Activated B cell treated with CpG ODN at 0.5 μM for 24 hours (primary cell): ENCODE measurements around the gene AADACL4. TPM values are rescaled to one million over a fixed set of nuclear protein-coding genes. Genes with fewer than 3 reads are reported as not detected.

Experiments used
- ATAC-seq: fragments of 200-7000 bp; cut with Tn5 transposase; one replicate; pipeline ENCODE4 v1.10.0; 2021; ENCODE audit warnings: low read depth, mild to moderate bottlenecking, moderate library complexity
- CTCF ChIA-PET: fragments of 350-600 bp; sonication (Branson Sonifier 250); formaldehyde crosslinking; loops from one replicate; lab custom pipeline; 2021; ENCODE audit warnings: antibody characterized with exemption; lab: Charles Lee
- POLR2A ChIA-PET: fragments of 350-600 bp; sonication (Branson Sonifier 250); formaldehyde crosslinking; loops from one replicate; lab custom pipeline; 2021; ENCODE audit warnings: antibody characterized with exemption; lab: Charles Lee
- DNase-seq: peaks from one replicate; pipeline ENCODE4 v3.0.0; 2022
- H3K27ac Mint-ChIP-seq: one replicate; pipeline ENCODE4 v1.8.0; 2020; ENCODE audit warnings: mixed read lengths
- H3K27me3 Mint-ChIP-seq: one replicate; pipeline ENCODE4 v1.8.0; 2021; ENCODE audit warnings: mixed read lengths
- H3K36me3 Mint-ChIP-seq: one replicate; pipeline ENCODE4 v1.8.0; 2021; ENCODE audit warnings: low read depth, mixed read lengths
- H3K4me1 Mint-ChIP-seq: one replicate; pipeline ENCODE4 v1.8.0; 2021; ENCODE audit warnings: mixed read lengths
- H3K4me3 Mint-ChIP-seq: one replicate; pipeline ENCODE4 v1.8.0; 2020; ENCODE audit warnings: mild to moderate bottlenecking, mixed read lengths
- H3K9me3 Mint-ChIP-seq: one replicate; pipeline ENCODE4 v1.8.0; 2020; ENCODE audit warnings: mixed read lengths
- intact Hi-C: fragments of 100-400 bp; cut with micrococcal nuclease; formaldehyde crosslinking; loops from one replicate; pipeline ENCODE4 v1.15.1; 2024
- total RNA-seq: library from RNA; stranded (reverse); gene quantifications from 2 replicates; pipeline ENCODE4 v1.2.3, GENCODE V29; 2022
- TF ChIP-seq, protein P1 (sequence below): fragments of 200-600 bp; IDR thresholded peaks from one replicate; pipeline ENCODE4 v1.8.0; 2022; ENCODE audit warnings: antibody characterized with exemption, mild to moderate bottlenecking

The AADACL4 gene
- total RNA-seq, 1 donor from 2014 or later: not detected

DNA sequence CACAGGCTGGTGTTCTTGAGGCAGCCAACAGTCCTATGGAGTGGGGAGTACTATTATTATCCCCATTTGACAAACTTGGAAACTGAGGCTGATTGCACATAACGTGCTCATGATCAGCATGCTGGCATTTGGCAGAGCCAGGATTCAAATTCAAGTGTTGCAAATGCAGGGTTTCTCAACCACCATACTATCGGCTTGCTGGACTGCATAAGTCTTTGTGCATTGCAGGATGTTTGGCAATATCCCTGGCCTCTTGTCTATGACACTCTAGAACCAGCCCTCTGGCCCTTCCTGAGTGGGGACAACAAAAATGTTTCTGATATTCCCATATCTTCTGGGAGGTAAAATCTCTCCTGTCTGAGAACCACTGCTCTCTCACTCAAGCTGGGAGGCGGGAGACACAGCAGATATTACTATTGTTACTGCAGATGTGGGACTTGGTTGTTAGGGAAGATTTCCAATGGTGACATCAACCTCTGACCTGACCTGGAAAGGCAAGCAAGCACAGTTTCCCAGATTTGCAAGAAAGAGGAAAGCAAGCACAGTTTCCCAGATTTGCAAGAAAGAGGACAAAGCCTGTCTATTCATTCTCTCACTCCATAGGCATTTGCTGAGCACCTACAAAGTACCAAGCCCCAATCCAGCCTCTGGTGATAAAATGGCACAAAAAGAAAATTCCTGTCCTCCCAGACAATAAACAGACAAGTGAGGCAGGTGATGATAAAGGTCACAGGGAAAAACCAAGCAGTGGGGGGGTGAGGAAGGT is 71.0 kb downstream of the AADACL4 start:
- TF ChIP-seq, protein P1, sequence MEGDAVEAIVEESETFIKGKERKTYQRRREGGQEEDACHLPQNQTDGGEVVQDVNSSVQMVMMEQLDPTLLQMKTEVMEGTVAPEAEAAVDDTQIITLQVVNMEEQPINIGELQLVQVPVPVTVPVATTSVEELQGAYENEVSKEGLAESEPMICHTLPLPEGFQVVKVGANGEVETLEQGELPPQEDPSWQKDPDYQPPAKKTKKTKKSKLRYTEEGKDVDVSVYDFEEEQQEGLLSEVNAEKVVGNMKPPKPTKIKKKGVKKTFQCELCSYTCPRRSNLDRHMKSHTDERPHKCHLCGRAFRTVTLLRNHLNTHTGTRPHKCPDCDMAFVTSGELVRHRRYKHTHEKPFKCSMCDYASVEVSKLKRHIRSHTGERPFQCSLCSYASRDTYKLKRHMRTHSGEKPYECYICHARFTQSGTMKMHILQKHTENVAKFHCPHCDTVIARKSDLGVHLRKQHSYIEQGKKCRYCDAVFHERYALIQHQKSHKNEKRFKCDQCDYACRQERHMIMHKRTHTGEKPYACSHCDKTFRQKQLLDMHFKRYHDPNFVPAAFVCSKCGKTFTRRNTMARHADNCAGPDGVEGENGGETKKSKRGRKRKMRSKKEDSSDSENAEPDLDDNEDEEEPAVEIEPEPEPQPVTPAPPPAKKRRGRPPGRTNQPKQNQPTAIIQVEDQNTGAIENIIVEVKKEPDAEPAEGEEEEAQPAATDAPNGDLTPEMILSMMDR: no peak
- no peaks in the 10 kb centered on the region for H3K36me3 Mint-ChIP-seq
- POLR2A ChIA-PET: no interaction called here
- no peak overlapping the region for H3K4me3 Mint-ChIP-seq
- intact Hi-C loops: no loop called here
- H3K9me3 Mint-ChIP-seq: no peaks in the 10 kb centered on the region
- CTCF ChIA-PET: no interaction called here
- DNase-seq (no peak), ATAC-seq (no peak)
- peaks cover 16% of the 10 kb centered on the region for H3K27me3 Mint-ChIP-seq
- H3K4me1 Mint-ChIP-seq: no peaks in the 10 kb centered on the region
- H3K27ac Mint-ChIP-seq: no peak overlapping the region

DNA sequence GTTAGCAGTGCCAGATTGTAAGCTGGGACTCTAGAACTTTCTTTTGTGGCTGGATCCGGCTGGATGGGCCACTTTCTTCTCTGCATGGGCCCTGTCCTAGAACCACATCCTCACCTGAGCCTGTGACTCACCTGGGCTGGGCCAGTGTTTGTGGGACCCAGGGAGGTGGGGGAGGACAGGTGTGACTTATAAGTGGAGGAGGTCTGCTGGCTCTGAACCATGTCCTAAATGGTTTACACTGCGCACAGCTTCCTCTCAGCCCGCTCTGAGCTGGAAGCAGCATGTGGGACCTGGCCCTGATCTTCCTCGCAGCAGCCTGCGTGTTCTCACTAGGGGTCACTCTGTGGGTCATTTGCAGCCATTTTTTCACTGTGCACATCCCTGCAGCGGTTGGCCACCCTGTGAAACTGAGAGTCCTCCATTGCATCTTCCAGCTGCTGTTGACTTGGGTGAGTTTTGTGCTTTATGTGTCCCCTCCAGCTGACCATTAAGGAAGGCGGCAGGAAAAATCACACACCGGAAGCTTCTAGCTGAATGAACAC is 72.1 kb downstream of the AADACL4 start, which contains the start of gene AADACL3:
Gene AADACL3 (plus strand): TSS at position 215 of the 542 bp plus-strand sequence. CDS start 67 bp downstream, at position 282.
- Mint-ChIP-seq H3K36me3 (no peaks in the 10 kb centered on the region), H3K4me1 (no peaks in the 10 kb centered on the region), H3K4me3 (no peak within 1 kb of the TSS), H3K27ac (no peak within 1 kb of the TSS), H3K9me3 (no peaks in the 10 kb centered on the region), H3K27me3 (peaks cover 14% of the 10 kb centered on the region)
- ChIA-PET CTCF (no interaction called here), POLR2A (interaction anchor here (0.6 kb wide), 1 partner anchor 27 kb away, joined by 3 read pairs; no protein-coding TSS in a partner anchor)
- TF ChIP-seq, protein P1: no peak
- ATAC-seq (no peak), DNase-seq (no peak)
- intact Hi-C loops: no loop called here

Other genes with a start within 250 kb of the AADACL4 start
- 0.39 and 1.8 TPM in 2 replicates for gene DHRS3, start 25.9 kb upstream of the AADACL4 start, total RNA-seq
- not detected in 2 replicates for gene AADACL3, start 72.0 kb downstream of the AADACL4 start, total RNA-seq
- gene CFAP107, start 102.1 kb downstream of the AADACL4 start, total RNA-seq: not detected in 2 replicates
- not detected in 2 replicates for gene PRAMEF12, start 129.7 kb downstream of the AADACL4 start, total RNA-seq
- gene PRAMEF1, start 147.3 kb downstream of the AADACL4 start, total RNA-seq: not detected in 2 replicates
- not detected in 2 replicates for gene PRAMEF11, start 187.3 kb downstream of the AADACL4 start, total RNA-seq
- not detected in 2 replicates for gene HNRNPCL1, start 204.6 kb downstream of the AADACL4 start, total RNA-seq
- not detected in 2 replicates for gene PRAMEF2, start 213.0 kb downstream of the AADACL4 start, total RNA-seq
- not detected in 2 replicates for gene PRAMEF4, start 242.1 kb downstream of the AADACL4 start, total RNA-seq